Hepatocyte (in vitro differentiated cells): Measurements from ENCODE around the gene THAP2. TPM values are rescaled to one million over a fixed set of nuclear protein-coding genes. Genes with fewer than 3 reads are reported as not detected.
"Not testable (repeated sequence)": the region's sequence is repeated elsewhere in the genome, so short reads cannot be mapped to it uniquely, and the experiment has no call there.

Experiments
- DNase-seq: peaks from one replicate; pipeline ENCODE4 v3.0.0-alpha.2; 2016; ENCODE audit warnings: low spot score
- H2AFZ ChIP-seq: fragments of 200-600 bp; sonication (generic); 2 replicates; pipeline ENCODE4 v1.6.0; 2016; ENCODE audit warnings: antibody characterized with exemption, mild to moderate bottlenecking
- H3K27ac ChIP-seq: fragments of 200-600 bp; sonication (generic); 2 replicates; pipeline ENCODE4 v1.5.1; 2016; ENCODE audit warnings: mild to moderate bottlenecking
- H3K27me3 ChIP-seq: fragments of 200-600 bp; sonication (generic); 2 replicates; pipeline ENCODE4 v1.6.1; 2016
- H3K36me3 ChIP-seq: fragments of 200-600 bp; sonication (generic); replicated peaks from 2 replicates; pipeline ENCODE4 v1.5.1; 2016; ENCODE audit warnings: low read depth; ENCODE audit not compliant: insufficient read depth
- H3K4me1 ChIP-seq: fragments of 200-600 bp; sonication (generic); 2 replicates; pipeline ENCODE4 v1.5.1; 2016; ENCODE audit warnings: mild to moderate bottlenecking, moderate library complexity; ENCODE audit not compliant: insufficient read depth
- H3K4me2 ChIP-seq: fragments of 200-600 bp; sonication (generic); 2 replicates; pipeline ENCODE4 v1.6.0; 2016
- H3K4me3 ChIP-seq: fragments of 200-600 bp; sonication (generic); 2 replicates; pipeline ENCODE4 v1.5.1; 2016; ENCODE audit warnings: mild to moderate bottlenecking
- H3K79me2 ChIP-seq: fragments of 200-600 bp; sonication (generic); 2 replicates; pipeline ENCODE4 v1.6.0; 2017; ENCODE audit warnings: mild to moderate bottlenecking
- H3K9me2 ChIP-seq: fragments of 200-600 bp; sonication (generic); replicated peaks from 2 replicates; pipeline ENCODE4 v1.6.0; 2017; ENCODE audit warnings: mild to moderate bottlenecking; ENCODE audit not compliant: insufficient read depth
- H3K9me3 ChIP-seq: fragments of 200-600 bp; sonication (generic); 2 replicates; pipeline ENCODE4 v1.5.1; 2016; ENCODE audit warnings: low read depth, mild to moderate bottlenecking
- H4K20me1 ChIP-seq: fragments of 200-600 bp; sonication (generic); 2 replicates; pipeline ENCODE4 v1.6.0; 2016; ENCODE audit warnings: mild to moderate bottlenecking; ENCODE audit not compliant: insufficient read depth, poor library complexity, severe bottlenecking
- EZH2 ChIP-seq: fragments of 200-600 bp; sonication (generic); IDR thresholded peaks from 2 replicates; pipeline ENCODE4 v1.6.1; 2016; ENCODE audit warnings: antibody characterized with exemption, mild to moderate bottlenecking, borderline replicate concordance
- EZH2phosphoT487 ChIP-seq: fragments of 200-600 bp; sonication (generic); IDR thresholded peaks from one replicate; pipeline ENCODE4 v1.6.1; 2018; ENCODE audit warnings: antibody characterized with exemption, mild to moderate bottlenecking, low read depth, moderate library complexity; ENCODE audit not compliant: unreplicated experiment, severe bottlenecking
- WGBS: methylation state at CpG from one replicate; pipeline ENCODE4 v1.1.6; 2016; ENCODE audit warnings: low lambda C conversion rate; ENCODE audit errors: missing lambda C conversion rate; 5-methylcytosine and 5-hydroxymethylcytosine counted together
- polyA plus RNA-seq: library from polyadenylated mRNA; unstranded; fragments of >200 nt; fragmentation: Nextera tagmentation; extraction: Ambion mirVana; gene quantifications from 2 replicates; pipeline ENCODE4 v1.2.1, GENCODE V29; 2016
- total RNA-seq: library from RNA; depleted of rRNA; stranded (reverse); fragments of >200 nt; gene quantifications from 2 replicates; pipeline ENCODE4 v1.2.3, GENCODE V29; 2014
- TF ChIP-seq, protein P1 (sequence below): fragments of 200-600 bp; sonication (generic); IDR thresholded peaks from 2 replicates; pipeline ENCODE4 v1.5.1; 2016; ENCODE audit warnings: antibody characterized with exemption, mild to moderate bottlenecking; ENCODE audit not compliant: poor library complexity

Gene THAP2
- total and polyA plus RNA-seq, 2 experiments from 2014 or later = 6.1 TPM

DNA sequence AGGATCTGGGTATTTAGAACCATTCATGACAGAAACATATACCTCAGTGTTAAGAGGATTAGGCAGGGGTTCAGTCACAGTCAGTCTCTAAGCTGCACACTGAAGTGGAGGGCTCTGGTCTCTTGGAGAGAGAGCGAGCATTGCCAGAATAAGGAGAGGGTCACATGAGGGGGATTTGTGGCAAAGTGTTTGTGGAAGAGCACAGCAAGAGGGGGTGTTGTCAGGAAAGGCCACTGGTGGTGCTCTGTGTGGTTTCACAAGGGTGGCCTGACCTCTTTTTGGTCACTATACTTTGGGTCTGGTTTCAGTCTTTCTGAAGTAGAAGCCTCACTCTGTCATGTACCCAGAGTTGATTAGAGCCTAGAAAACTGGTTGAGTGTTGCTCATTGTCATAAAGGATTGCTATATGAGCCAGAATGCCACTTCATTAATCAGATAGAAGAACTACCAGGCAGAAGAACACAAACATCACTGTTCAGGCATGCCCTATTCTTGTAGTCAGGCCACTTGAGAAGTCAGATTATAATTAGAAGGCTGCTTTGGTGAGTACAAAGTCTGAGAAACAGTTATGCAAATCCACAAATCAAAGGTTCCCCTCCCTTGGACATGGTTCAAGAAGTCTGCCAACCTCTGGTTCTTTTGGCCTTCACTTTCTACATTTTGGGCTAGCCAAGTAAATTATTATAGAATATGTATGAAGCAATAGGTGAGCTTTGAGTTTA is 30.2 kb downstream of the THAP2 start:
- H3K4me1 ChIP-seq = no peaks in the 10 kb centered on the region
- H3K4me3 ChIP-seq = no peak overlapping the region
- DNase-seq = no peak
- H3K4me2 ChIP-seq = no peak overlapping the region
- no peak overlapping the region for H3K27ac ChIP-seq
- no peaks in the 10 kb centered on the region for H3K27me3 ChIP-seq
- H2AFZ ChIP-seq = no peak overlapping the region
- H3K79me2 ChIP-seq = no peaks in the 10 kb centered on the region
- H3K9me2 ChIP-seq = no peaks in the 10 kb centered on the region
- TF ChIP-seq EZH2 (no peak), EZH2phosphoT487 (no peak)
- TF ChIP-seq, protein P1, sequence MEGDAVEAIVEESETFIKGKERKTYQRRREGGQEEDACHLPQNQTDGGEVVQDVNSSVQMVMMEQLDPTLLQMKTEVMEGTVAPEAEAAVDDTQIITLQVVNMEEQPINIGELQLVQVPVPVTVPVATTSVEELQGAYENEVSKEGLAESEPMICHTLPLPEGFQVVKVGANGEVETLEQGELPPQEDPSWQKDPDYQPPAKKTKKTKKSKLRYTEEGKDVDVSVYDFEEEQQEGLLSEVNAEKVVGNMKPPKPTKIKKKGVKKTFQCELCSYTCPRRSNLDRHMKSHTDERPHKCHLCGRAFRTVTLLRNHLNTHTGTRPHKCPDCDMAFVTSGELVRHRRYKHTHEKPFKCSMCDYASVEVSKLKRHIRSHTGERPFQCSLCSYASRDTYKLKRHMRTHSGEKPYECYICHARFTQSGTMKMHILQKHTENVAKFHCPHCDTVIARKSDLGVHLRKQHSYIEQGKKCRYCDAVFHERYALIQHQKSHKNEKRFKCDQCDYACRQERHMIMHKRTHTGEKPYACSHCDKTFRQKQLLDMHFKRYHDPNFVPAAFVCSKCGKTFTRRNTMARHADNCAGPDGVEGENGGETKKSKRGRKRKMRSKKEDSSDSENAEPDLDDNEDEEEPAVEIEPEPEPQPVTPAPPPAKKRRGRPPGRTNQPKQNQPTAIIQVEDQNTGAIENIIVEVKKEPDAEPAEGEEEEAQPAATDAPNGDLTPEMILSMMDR = no peak
- no peaks in the 10 kb centered on the region for H4K20me1 ChIP-seq
- no peaks in the 10 kb centered on the region for H3K36me3 ChIP-seq
- WGBS = 91% methylated on average over 1 of the region's 1 CpG
- H3K9me3 ChIP-seq = no peaks in the 10 kb centered on the region

DNA sequence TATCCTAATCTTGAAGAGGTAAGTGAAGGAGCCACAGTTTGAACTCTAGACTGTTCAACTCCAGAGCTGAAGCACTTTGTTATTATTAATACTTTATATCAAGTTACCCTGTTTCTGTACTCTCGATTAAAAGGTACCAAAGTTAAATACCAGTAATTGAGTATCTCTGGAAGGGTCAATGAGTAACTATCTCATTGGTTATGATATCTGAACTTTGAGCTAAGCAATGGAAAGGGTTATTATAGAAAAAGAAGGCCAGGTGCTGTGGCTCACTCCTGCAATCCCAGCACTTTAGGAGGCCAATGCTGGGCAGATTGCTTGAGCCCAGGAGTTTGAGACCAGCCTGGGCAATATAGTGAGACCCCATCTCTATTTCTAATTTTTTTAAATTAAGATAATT is 31.7 kb downstream of the THAP2 start:
- no peak overlapping the region for H2AFZ ChIP-seq
- H3K4me2 ChIP-seq = no peak overlapping the region

GRCh38 chr12:71702181-71702580 is 38.1 kb downstream of the THAP2 start:
- H3K4me3 ChIP-seq, H3K79me2 ChIP-seq, H4K20me1 ChIP-seq, H3K4me2 ChIP-seq, DNase-seq, H3K4me1 ChIP-seq, H3K9me3 ChIP-seq, H2AFZ ChIP-seq, H3K36me3 ChIP-seq, H3K27ac ChIP-seq, H3K27me3 ChIP-seq, H3K9me2 ChIP-seq: not testable (repeated sequence)
- 94% methylated on average over 8 of the region's 8 CpGs for WGBS

More for the DNA sequence above, 31.7 kb downstream of the THAP2 start:
- Histone ChIP-seq H4K20me1 (no peaks in the 10 kb centered on the region), H3K79me2 (no peaks in the 10 kb centered on the region), H3K4me1 (no peaks in the 10 kb centered on the region), H3K27me3 (no peaks in the 10 kb centered on the region), H3K9me3 (no peaks in the 10 kb centered on the region), H3K4me3 (no peak overlapping the region), H3K36me3 (no peaks in the 10 kb centered on the region), H3K9me2 (no peaks in the 10 kb centered on the region), H3K27ac (no peak overlapping the region)
- TF ChIP-seq, protein P1 = no peak
- TF ChIP-seq EZH2phosphoT487 (no peak), EZH2 (no peak)
- DNase-seq = no peak
- 91% methylated on average over 1 of the region's 1 CpG for WGBS

GRCh38 chr12:71702590-71702989 is 38.5 kb downstream of the THAP2 start:
- no peaks in the 10 kb centered on the region for H3K9me3 ChIP-seq
- no peaks in the 10 kb centered on the region for H3K27me3 ChIP-seq
- WGBS = 95% methylated on average over 5 of the region's 5 CpGs
- H3K4me3 ChIP-seq = no peak overlapping the region
- no peak overlapping the region for H3K27ac ChIP-seq
- H2AFZ ChIP-seq = no peak overlapping the region
- no peaks in the 10 kb centered on the region for H4K20me1 ChIP-seq
- H3K36me3 ChIP-seq = no peaks in the 10 kb centered on the region
- H3K4me2 ChIP-seq = no peak overlapping the region
- no peaks in the 10 kb centered on the region for H3K79me2 ChIP-seq
- no peak for DNase-seq
- TF ChIP-seq EZH2 = no peak
- TF ChIP-seq EZH2phosphoT487 = no peak
- TF ChIP-seq, protein P1 = no peak
- H3K4me1 ChIP-seq = no peaks in the 10 kb centered on the region
- H3K9me2 ChIP-seq = no peaks in the 10 kb centered on the region
